Keratinocyte (primary cell): Measurements from ENCODE around the gene NCKIPSD. TPM values are rescaled to one million over a fixed set of nuclear protein-coding genes. Genes with fewer than 3 reads are reported as not detected.

Source experiments
- DNase-seq: peaks from one replicate; pipeline ENCODE4 v3.0.0-alpha.2; 2011; ENCODE audit warnings: low read depth, missing footprints, low spot score
- FAIRE-seq: peaks from 2 replicates; lab custom pipeline; 2011; peaks lifted over from hg19 to GRCh38; lab: Jason Lieb, UNC
- H2AFZ ChIP-seq: 2 replicates; pipeline ENCODE4 v1.6.0; 2012; ENCODE audit warnings: low read length, control low read depth, inconsistent platforms; ENCODE audit not compliant: control insufficient read depth
- H3K27ac ChIP-seq: 2 replicates; pipeline ENCODE4 v1.5.1; 2011; ENCODE audit warnings: low read length; ENCODE audit not compliant: control insufficient read depth, insufficient read depth
- H3K27me3 ChIP-seq: 3 replicates; pipeline ENCODE4 v1.6.0; 2011; ENCODE audit warnings: low read length; ENCODE audit not compliant: control insufficient read depth, insufficient read depth; ENCODE audit errors: extremely low read depth
- H3K36me3 ChIP-seq, 2 experiments: 2 replicates in 1 of 2; 3 replicates in 1 of 2; pipeline ENCODE4 v1.5.1; 2011; ENCODE audit warnings: low read length in 2 of 2, mild to moderate bottlenecking in 1 of 2; ENCODE audit not compliant: control insufficient read depth in 2 of 2, insufficient read depth in 2 of 2; ENCODE audit errors: extremely low read depth in 1 of 2
- H3K4me1 ChIP-seq: 3 replicates; pipeline ENCODE4 v1.5.1; 2011; ENCODE audit warnings: low read length; ENCODE audit not compliant: control insufficient read depth, insufficient read depth; ENCODE audit errors: extremely low read depth
- H3K4me2 ChIP-seq: 3 replicates; pipeline ENCODE4 v1.6.0; 2011; ENCODE audit warnings: low read depth, low read length; ENCODE audit not compliant: control insufficient read depth, insufficient read depth; ENCODE audit errors: extremely low read depth
- H3K4me3 ChIP-seq, 3 experiments: fragments of 200-600 bp in 1 of 3; sonication (generic) in 1 of 3; 2 replicates in 2 of 3; 3 replicates in 1 of 3; pipeline ENCODE4 v1.5.1; 2011 to 2016; ENCODE audit warnings: low read length in 3 of 3, mild to moderate bottlenecking in 3 of 3, control low read depth in 2 of 3, inconsistent platforms in 1 of 3, low read depth in 1 of 3, mixed read lengths in 1 of 3, mixed run types in 1 of 3, moderate library complexity in 1 of 3; ENCODE audit not compliant: control insufficient read depth in 2 of 3, insufficient read depth in 2 of 3; ENCODE audit errors: extremely low read depth in 1 of 3
- H3K79me2 ChIP-seq: 2 replicates; pipeline ENCODE4 v1.6.0; 2012; ENCODE audit warnings: low read length; ENCODE audit not compliant: control insufficient read depth, insufficient read depth
- H3K9ac ChIP-seq: 3 replicates; pipeline ENCODE4 v1.6.0; 2011; ENCODE audit warnings: low read length; ENCODE audit not compliant: control insufficient read depth, insufficient read depth; ENCODE audit errors: extremely low read depth
- H3K9me1 ChIP-seq: 3 replicates; pipeline ENCODE4 v1.6.0; 2011; ENCODE audit warnings: low read length; ENCODE audit not compliant: control insufficient read depth, insufficient read depth; ENCODE audit errors: extremely low read depth
- H3K9me3 ChIP-seq: 2 replicates; pipeline ENCODE4 v1.5.1; 2012; ENCODE audit warnings: low read depth, low read length; ENCODE audit not compliant: control insufficient read depth
- H4K20me1 ChIP-seq: 3 replicates; pipeline ENCODE4 v1.6.0; 2011; ENCODE audit warnings: low read length; ENCODE audit not compliant: control insufficient read depth, insufficient read depth; ENCODE audit errors: extremely low read depth
- CTCF ChIP-seq, 3 experiments: IDR thresholded peaks in 1 of 3; conservative IDR thresholded peaks in 1 of 3; optimal IDR thresholded peaks in 1 of 3; 2 replicates in 2 of 3; 3 replicates in 1 of 3; pipeline versions ENCODE3 to v1.5.1; 2011; ENCODE audit warnings: low read length in 3 of 3, mild to moderate bottlenecking in 3 of 3, moderate library complexity in 2 of 3, control low read depth in 1 of 3, inconsistent platforms in 1 of 3; ENCODE audit not compliant: insufficient read depth in 2 of 3; ENCODE audit errors: extremely low read depth in 1 of 3
- EZH2 ChIP-seq: IDR thresholded peaks from one replicate; pipeline ENCODE4 v1.6.1; 2012; ENCODE audit warnings: inconsistent platforms, mild to moderate bottlenecking, low read length, moderate library complexity
- dilution Hi-C: fragments of 300-500 bp; cut with MboI; formaldehyde crosslinking; loops from one replicate; pipeline ENCODE4 v1.7.0; 2020; ENCODE audit warnings: low sequenced_read_pairs; ENCODE audit not compliant: extremely low pct_ligation_motif_present
- polyA plus RNA-seq, 5 experiments: library from polyadenylated mRNA; depleted of rRNA in 3 of 5; stranded (reverse) in 3 of 5; stranded (forward) in 1 of 5; unstranded in 1 of 5; fragments of >200 nt; gene quantifications; 1 replicate in 1 of 5; 2 replicates in 3 of 5; 3 replicates in 1 of 5; pipeline versions ENCODE4 v1.2.1 to v1.2.3, GENCODE V29; 2011 to 2012; ENCODE audit warnings: missing spikeins in 2 of 5, low read depth in 1 of 5, low replicate concordance in 1 of 5

NCKIPSD gene
- polyA plus RNA-seq, 1 donor (not counting 4 experiments of a cell fraction or from before 2014, with no cell fraction given): 9.8 TPM

- TF ChIP-seq CTCF (optimal IDR thresholded peaks at IDR 0.05 in 1 of 3, IDR thresholded peaks at IDR 0.05 in 1 of 3, conservative IDR thresholded peaks at IDR 0.05 in 1 of 3; ENCODE audit: extremely low read depth in 1 of 3, insufficient read depth in 2 of 3, low read length in 3 of 3) (no peak), EZH2 (no peak)
- DNase-seq: no peak
- Histone ChIP-seq H2AFZ (no peak overlapping the region), H3K9me3 (no peaks in the 10 kb centered on the region), H3K9ac (no peak overlapping the region), H3K36me3 (peaks cover 4 to 29% of the 10 kb centered on the region in 2 experiments), H3K9me1 (no peaks in the 10 kb centered on the region), H3K4me2 (no peak overlapping the region), H3K79me2 (peaks cover 17% of the 10 kb centered on the region), H3K4me3 (no peak overlapping the region), H4K20me1 (no peaks in the 10 kb centered on the region), H3K4me1 (peaks cover 35% of the 10 kb centered on the region), H3K27ac (no peak overlapping the region), H3K27me3 (no peaks in the 10 kb centered on the region)
- no peak for FAIRE-seq
- dilution Hi-C loops: no loop called here
Measured at GRCh38 chr3:48681974-48682610, 3.6 kb downstream of the NCKIPSD start.

- TF ChIP-seq EZH2 (no peak), CTCF (optimal IDR thresholded peaks at IDR 0.05 in 1 of 3, IDR thresholded peaks at IDR 0.05 in 1 of 3, conservative IDR thresholded peaks at IDR 0.05 in 1 of 3; ENCODE audit: extremely low read depth in 1 of 3, insufficient read depth in 2 of 3, low read length in 3 of 3) (no peak)
- Histone ChIP-seq H3K4me3 (no peak overlapping the region), H3K4me2 (no peak overlapping the region), H3K9me3 (no peaks in the 10 kb centered on the region), H3K79me2 (peaks cover 17% of the 10 kb centered on the region), H3K27me3 (no peaks in the 10 kb centered on the region), H2AFZ (no peak overlapping the region), H3K9me1 (no peaks in the 10 kb centered on the region), H3K9ac (no peak overlapping the region), H3K4me1 (peaks cover 30% of the 10 kb centered on the region), H3K36me3 (peaks cover 3 to 28% of the 10 kb centered on the region in 2 experiments), H3K27ac (no peak overlapping the region), H4K20me1 (no peaks in the 10 kb centered on the region)
- FAIRE-seq (no peak), DNase-seq (no peak)
- dilution Hi-C loops: no loop called here
Measured at GRCh38 chr3:48681541-48681880, 4.2 kb downstream of the NCKIPSD start.
